Activated CD8-positive, alpha-beta memory T cell treated with anti-CD3 and anti-CD28 coated beads for 48 hours (primary cell): ENCODE data around the gene CYP1B1.
"Not testable (repeated sequence)": the region's sequence is repeated elsewhere in the genome, so short reads cannot be mapped to it uniquely, and the experiment has no call there.

ENCODE experiments used
- DNase-seq, 3 experiments: peaks; one replicate each; pipeline ENCODE4 v3.0.0-alpha.2; 2020; ENCODE audit warnings: low read depth in 2 of 3, low spot score in 2 of 3

CYP1B1 gene

GRCh38 chr2:38075507-38076151 lies at the start of gene CYP1B1:
Gene CYP1B1, minus strand, starts transcription at chr2:38076151. Its CDS starts 763 bp downstream, at chr2:38075388.
- no peak for DNase-seq

- no peak for DNase-seq
These were observed 49.1 kb upstream of the CYP1B1 start for GRCh38 chr2:38125007-38125406.

- DNase-seq = no peak
These were observed 48.0 kb upstream of the CYP1B1 start for GRCh38 chr2:38123911-38124310.

- no peak for DNase-seq
These were observed 46.4 kb upstream of the CYP1B1 start for GRCh38 chr2:38122344-38122743.

- no peak for DNase-seq
These were observed 45.5 kb upstream of the CYP1B1 start for GRCh38 chr2:38121481-38121880.

DNA sequence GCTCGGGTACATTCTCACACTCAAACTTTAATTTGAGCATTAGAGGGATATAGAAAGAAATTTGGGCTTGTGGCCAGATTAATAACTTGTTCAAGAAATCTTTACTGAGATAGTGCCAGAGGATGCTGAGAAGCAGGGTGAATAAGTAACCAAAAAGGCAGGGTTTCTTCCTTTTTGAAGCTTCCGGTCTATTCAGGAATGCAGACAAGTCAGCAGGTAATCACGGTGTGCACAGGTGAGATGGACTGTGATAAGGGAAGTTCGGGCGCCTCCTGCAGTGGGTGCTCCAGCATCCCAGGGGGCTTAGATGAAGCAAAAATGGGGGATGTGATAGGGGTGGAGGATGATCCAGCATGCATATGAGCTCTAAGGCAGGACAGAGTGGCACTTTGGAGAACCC lies 44.9 kb upstream of the CYP1B1 start:
- DNase-seq = no peak

GRCh38 chr2:38120264-38120592 lies 44.3 kb upstream of the CYP1B1 start:
- no peak for DNase-seq

GRCh38 chr2:38116762-38117161 lies 40.8 kb upstream of the CYP1B1 start:
- DNase-seq = no peak

GRCh38 chr2:38115216-38116032 lies 39.5 kb upstream of the CYP1B1 start:
- DNase-seq = peak; percentile 46 to 80 (median 75)

DNA sequence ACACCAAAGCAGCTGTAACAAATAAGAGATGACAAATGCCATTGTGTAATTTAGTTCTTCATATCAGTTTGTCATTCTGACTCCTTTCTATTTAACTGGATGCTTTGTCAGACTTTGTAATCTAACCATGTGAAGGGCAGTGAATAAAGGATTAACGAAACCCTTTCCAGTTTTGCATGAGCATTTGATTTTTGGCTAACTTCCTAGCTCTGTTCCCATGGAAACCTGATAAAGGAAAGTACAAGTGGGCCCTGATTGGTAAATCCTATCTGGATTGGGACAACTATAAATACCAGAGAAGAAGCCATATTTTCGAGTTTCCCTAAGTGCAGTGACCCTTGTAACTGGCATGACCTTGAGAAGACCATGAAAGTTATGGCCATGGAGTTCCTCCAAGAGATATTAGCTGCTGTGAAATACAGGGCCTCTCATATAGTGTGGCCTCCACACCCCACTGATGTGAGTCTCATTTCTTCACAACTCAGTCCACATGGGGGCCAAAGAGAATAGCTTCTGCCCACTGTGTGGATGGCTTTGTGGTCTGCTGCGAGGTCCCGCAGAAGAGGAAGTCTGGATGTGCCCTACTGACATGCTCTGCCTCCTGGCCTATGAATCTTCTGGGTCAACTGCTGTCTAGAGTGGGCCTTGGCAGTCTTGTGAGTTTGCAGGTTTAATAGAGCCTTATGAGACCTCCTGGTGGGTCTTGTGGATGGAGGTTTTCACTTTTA lies 38.2 kb upstream of the CYP1B1 start:
- no peak for DNase-seq

- no peak for DNase-seq
These were observed 37.1 kb upstream of the CYP1B1 start for GRCh38 chr2:38113051-38113450.

DNA sequence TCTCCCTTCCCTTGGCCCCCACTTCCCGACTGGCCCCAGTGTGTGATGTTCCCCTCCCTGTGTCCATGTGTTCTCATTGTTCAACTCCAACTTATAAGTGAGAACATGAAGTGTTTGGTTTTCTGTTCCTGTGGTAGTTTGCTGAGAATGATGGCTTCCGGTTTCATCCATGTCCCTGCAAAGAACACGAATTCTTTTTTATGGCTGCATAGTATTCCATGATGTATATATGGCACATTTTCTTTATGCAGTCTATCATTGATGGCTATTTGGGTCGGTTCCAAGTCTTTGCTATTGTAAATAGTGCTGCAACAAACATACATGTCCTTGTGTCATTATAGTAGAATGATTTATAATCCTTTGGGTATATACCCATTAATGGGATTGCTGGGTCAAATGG lies 35.4 kb upstream of the CYP1B1 start:
- not testable (repeated sequence) for DNase-seq

GRCh38 chr2:38109732-38110181 lies 33.8 kb upstream of the CYP1B1 start:
- DNase-seq = no peak

GRCh38 chr2:38108907-38109731 lies 33.2 kb upstream of the CYP1B1 start:
- no peak for DNase-seq

GRCh38 chr2:38107738-38108410 lies 31.9 kb upstream of the CYP1B1 start:
- DNase-seq = no peak

GRCh38 chr2:38106405-38107094 lies 30.6 kb upstream of the CYP1B1 start:
- no peak for DNase-seq

DNA sequence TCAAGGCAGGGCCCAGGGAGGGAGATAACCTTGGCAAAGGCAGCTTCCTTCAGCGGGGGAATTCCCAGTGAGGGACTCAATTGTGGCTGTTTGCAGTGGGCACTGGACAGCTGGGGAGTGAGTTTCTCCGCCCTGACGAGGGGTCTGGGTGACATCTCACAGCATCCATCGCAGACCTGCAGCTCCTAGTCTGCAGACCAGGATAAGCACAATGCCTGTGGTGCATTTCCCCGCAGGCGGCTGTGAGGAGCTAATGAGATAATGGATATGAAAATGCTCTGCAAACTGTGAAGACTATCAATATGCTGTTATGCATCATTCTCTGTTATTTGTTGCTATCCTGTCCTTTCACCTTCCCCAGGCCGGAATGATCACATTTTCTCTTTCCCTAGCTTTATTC lies 30.0 kb upstream of the CYP1B1 start:
- no peak for DNase-seq

DNA sequence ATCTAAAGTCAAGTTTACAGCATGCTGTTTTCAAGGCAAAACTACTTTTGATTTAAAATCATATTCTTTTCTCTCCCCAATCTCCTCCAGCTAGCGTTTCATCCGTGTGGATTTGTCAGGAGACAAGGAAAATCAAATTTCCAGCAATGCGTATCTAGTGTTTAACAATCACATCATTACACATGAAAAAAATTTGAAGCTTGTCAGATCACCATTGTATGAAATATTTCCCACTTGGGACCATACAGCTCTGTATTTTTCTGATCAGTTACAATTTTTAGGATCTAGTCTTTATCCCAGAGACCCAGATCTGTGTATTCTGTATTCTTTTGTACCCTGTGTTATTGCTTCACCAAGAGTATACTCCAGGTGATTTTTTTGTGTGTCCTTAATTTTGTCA lies 28.6 kb upstream of the CYP1B1 start:
- DNase-seq = no peak

DNA sequence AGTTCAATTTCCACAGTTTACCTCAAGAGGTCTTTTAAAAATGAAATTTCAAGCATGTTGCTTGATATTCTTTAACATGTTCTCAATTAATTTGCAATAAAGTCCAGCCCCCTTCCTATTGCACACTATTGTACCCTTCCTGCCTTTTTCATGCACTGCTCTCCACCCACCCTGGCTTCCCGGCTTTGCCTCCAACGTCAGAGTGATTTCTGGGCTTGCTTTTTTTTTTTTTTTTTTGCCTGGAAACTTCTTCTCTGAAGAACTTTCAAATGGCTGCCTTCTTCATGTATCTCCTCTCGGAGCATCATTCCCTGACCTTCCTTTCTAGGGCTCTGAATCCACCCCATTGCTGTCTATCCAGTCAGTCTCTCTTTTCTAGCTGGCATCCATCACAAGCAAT lies 24.4 kb upstream of the CYP1B1 start:
- no peak for DNase-seq
